Measurements from ENCODE around the gene OR52I1. TPM values are rescaled to one million over a fixed set of nuclear protein-coding genes. Genes with fewer than 3 reads are reported as not detected.

OR52I1 gene
- polyA plus RNA-seq, 3 donors = not detected

Other genes with a start within 250 kb of the OR52I1 start
- not detected for gene OR52B4, start 225.7 kb upstream of the OR52I1 start, polyA plus RNA-seq
- gene TRIM21, start 200.3 kb upstream of the OR52I1 start, polyA plus RNA-seq = 10 to 100 TPM in 2 of 3 donors, 1 to 10 TPM in 1; 8.7 to 19.7 (median 12.7) TPM
- not detected for gene OR52K2, start 144.7 kb upstream of the OR52I1 start, polyA plus RNA-seq
- not detected for gene OR52K1, start 111.4 kb upstream of the OR52I1 start, polyA plus RNA-seq
- gene OR52M1, start 48.8 kb upstream of the OR52I1 start, polyA plus RNA-seq = not detected
- not detected for gene OR52I2, start 12.3 kb upstream of the OR52I1 start, polyA plus RNA-seq
- gene TRIM68, start 14.2 kb downstream of the OR52I1 start, polyA plus RNA-seq = 10 to 100 TPM in 1 of 3 donors, 1 to 10 TPM in 2; 4.2 to 12.4 (median 5.1) TPM
- not detected for gene OR51D1, start 43.4 kb downstream of the OR52I1 start, polyA plus RNA-seq
- gene OR51E1, start 49.9 kb downstream of the OR52I1 start, polyA plus RNA-seq = 1 to 10 TPM in 2 of 3 donors, under 1 TPM in 1; 0.16 to 2.7 (median 1.2) TPM
- under 1 TPM; 0.02 to 0.56 (median 0.10) TPM for gene OR51E2, start 103.8 kb downstream of the OR52I1 start, polyA plus RNA-seq
- not detected for gene MMP26, start 110.7 kb downstream of the OR52I1 start, polyA plus RNA-seq
- gene OR51F1, start 175.9 kb downstream of the OR52I1 start, polyA plus RNA-seq = not detected
- gene OR52R1, start 210.3 kb downstream of the OR52I1 start, polyA plus RNA-seq = 1 to 10 TPM in 1 of 3 donors, not detected in 2; 1.2 TPM
- not detected for gene OR51F2, start 227.3 kb downstream of the OR52I1 start, polyA plus RNA-seq